ENCODE results near the gene HDAC5.
"Not testable (repeated sequence)": the region's sequence is repeated elsewhere in the genome, so short reads cannot be mapped to it uniquely, and the experiment has no call there.

GRCh38 chr17:44120281-44120680, 3.2 kb downstream of the HDAC5 start:
- not testable (repeated sequence) for TF ChIP-seq CTCF, POLR2A (IDR thresholded peaks at IDR 0.05)
